Measurements from ENCODE around the gene DYNLRB1.

DYNLRB1 gene

GRCh38 chr20:34559311-34560140 is 43.3 kb downstream of the DYNLRB1 start:
- DNase-seq, result no peak

- DNase-seq, result no peak
Observed at GRCh38 chr20:34560141-34560523, 43.9 kb downstream of the DYNLRB1 start.

GRCh38 chr20:34560614-34561013 is 44.4 kb downstream of the DYNLRB1 start:
- DNase-seq, result no peak

- DNase-seq, result no peak
Observed at GRCh38 chr20:34561661-34562060, 45.4 kb downstream of the DYNLRB1 start.

- no peak for DNase-seq
Observed at GRCh38 chr20:34562641-34563040, 46.4 kb downstream of the DYNLRB1 start.

- no peak for DNase-seq
Observed at GRCh38 chr20:34564833-34565232, 48.6 kb downstream of the DYNLRB1 start.

- DNase-seq, result no peak
Observed at GRCh38 chr20:34566978-34567891, 51.0 kb downstream of the DYNLRB1 start.

GRCh38 chr20:34567892-34568865 is 52.0 kb downstream of the DYNLRB1 start:
- DNase-seq, result no peak

- no peak for DNase-seq
Observed at GRCh38 chr20:34569598-34569997, 53.4 kb downstream of the DYNLRB1 start.

- DNase-seq, result peak; percentile 80
Observed at GRCh38 chr20:34570859-34571306, 54.7 kb downstream of the DYNLRB1 start.

- DNase-seq, result no peak
Observed at GRCh38 chr20:34571753-34572152, 55.5 kb downstream of the DYNLRB1 start.

- DNase-seq, result no peak
Observed at GRCh38 chr20:34573541-34574300, 57.5 kb downstream of the DYNLRB1 start.

- no peak for DNase-seq
Observed at GRCh38 chr20:34574426-34574825, 58.2 kb downstream of the DYNLRB1 start.

- DNase-seq, result no peak
Observed at GRCh38 chr20:34574861-34575260, 58.6 kb downstream of the DYNLRB1 start.

- no peak for DNase-seq
Observed at GRCh38 chr20:34575271-34575670, 59.0 kb downstream of the DYNLRB1 start.

GRCh38 chr20:34575756-34576155 is 59.5 kb downstream of the DYNLRB1 start:
- DNase-seq, result no peak

- no peak for DNase-seq
Observed at GRCh38 chr20:34577061-34577460, 60.8 kb downstream of the DYNLRB1 start.

- no peak for DNase-seq
Observed at GRCh38 chr20:34578025-34578424, 61.8 kb downstream of the DYNLRB1 start.

- DNase-seq, result no peak
Observed at GRCh38 chr20:34578521-34578920, 62.3 kb downstream of the DYNLRB1 start.

- DNase-seq, result peak; percentile 70
Observed at GRCh38 chr20:34579191-34579978, 63.2 kb downstream of the DYNLRB1 start.

Measured in fibroblast of skin of right quadriceps (primary cell).